ENCODE measurements around the gene STPG3. TPM values are rescaled to one million over a fixed set of nuclear protein-coding genes. Genes with fewer than 3 reads are reported as not detected.

The STPG3 gene
- total RNA-seq, 2 experiments from 2014 or later = not detected

DNA sequence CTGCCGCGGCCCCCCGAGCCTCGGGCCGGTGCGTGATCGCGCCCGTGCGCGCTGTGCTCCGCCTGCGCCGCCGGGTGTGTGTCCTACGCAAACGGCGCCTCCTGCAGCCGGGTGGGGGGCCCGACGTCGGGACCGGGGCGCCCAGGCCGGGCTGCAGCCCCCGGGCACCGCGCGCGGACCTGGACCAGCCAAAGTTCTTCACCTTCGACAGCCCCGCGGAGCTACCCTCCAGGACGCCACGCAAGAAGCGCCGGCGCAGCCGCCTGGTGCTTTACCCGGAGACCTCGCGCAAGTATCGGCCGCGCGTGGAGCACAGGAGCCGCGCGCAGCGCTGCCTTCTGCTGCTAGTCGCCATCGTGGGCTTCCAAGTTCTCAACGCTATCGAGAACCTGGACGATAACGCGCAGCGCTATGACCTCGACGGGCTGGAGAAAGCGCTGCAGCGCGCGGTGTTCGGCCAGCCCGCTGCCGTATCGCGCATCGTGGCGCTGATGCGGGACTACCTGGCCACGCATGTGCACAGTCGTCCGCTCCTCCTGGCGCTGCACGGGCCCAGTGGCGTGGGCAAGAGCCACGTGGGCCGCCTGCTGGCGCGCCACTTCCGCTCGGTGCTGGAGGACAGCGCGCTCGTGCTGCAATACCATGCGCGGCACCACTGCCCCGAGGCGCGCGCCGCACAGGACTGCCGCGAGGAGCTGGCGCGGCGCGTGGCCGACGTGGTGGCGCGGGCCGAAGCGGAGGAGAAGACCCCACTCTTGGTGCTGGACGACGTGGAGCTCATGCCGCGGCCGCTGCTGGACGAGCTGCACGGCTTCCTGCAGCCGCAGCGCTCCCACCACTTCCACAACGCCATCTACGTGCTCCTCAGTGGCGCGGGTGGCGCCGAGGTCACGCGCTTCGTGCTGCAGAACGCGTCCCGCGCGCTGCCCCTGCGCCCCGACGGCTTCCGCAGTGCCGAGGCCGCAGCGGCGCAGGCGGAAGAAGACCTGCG is 27.9 kb downstream of the STPG3 start:
- ChIA-PET CTCF (no interaction called here), POLR2A (interaction anchor here (1.2 to 1.3 kb wide), 2 partner anchors 23 to 39 kb away, joined by 3 to 4 read pairs; partner anchors contain the start of gene NELFB)
- no peak overlapping the region for H3K4me3 Mint-ChIP-seq
- DNase-seq (no peak), ATAC-seq (no peak)
- no peaks in the 10 kb centered on the region for H3K9me3 Mint-ChIP-seq
- H3K4me1 Mint-ChIP-seq (ENCODE audit: low read depth) = peaks cover 11% of the 10 kb centered on the region
- intact Hi-C loops (cut with micrococcal nuclease) = no loop called here
- no peak overlapping the region for H3K27ac Mint-ChIP-seq
- H3K36me3 Mint-ChIP-seq (ENCODE audit: low read depth) = peaks cover 3% of the 10 kb centered on the region
- peaks cover 9% of the 10 kb centered on the region for H3K27me3 Mint-ChIP-seq
- TF ChIP-seq, protein P1, sequence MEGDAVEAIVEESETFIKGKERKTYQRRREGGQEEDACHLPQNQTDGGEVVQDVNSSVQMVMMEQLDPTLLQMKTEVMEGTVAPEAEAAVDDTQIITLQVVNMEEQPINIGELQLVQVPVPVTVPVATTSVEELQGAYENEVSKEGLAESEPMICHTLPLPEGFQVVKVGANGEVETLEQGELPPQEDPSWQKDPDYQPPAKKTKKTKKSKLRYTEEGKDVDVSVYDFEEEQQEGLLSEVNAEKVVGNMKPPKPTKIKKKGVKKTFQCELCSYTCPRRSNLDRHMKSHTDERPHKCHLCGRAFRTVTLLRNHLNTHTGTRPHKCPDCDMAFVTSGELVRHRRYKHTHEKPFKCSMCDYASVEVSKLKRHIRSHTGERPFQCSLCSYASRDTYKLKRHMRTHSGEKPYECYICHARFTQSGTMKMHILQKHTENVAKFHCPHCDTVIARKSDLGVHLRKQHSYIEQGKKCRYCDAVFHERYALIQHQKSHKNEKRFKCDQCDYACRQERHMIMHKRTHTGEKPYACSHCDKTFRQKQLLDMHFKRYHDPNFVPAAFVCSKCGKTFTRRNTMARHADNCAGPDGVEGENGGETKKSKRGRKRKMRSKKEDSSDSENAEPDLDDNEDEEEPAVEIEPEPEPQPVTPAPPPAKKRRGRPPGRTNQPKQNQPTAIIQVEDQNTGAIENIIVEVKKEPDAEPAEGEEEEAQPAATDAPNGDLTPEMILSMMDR (IDR thresholded peaks at IDR 0.05) = no peak

DNA sequence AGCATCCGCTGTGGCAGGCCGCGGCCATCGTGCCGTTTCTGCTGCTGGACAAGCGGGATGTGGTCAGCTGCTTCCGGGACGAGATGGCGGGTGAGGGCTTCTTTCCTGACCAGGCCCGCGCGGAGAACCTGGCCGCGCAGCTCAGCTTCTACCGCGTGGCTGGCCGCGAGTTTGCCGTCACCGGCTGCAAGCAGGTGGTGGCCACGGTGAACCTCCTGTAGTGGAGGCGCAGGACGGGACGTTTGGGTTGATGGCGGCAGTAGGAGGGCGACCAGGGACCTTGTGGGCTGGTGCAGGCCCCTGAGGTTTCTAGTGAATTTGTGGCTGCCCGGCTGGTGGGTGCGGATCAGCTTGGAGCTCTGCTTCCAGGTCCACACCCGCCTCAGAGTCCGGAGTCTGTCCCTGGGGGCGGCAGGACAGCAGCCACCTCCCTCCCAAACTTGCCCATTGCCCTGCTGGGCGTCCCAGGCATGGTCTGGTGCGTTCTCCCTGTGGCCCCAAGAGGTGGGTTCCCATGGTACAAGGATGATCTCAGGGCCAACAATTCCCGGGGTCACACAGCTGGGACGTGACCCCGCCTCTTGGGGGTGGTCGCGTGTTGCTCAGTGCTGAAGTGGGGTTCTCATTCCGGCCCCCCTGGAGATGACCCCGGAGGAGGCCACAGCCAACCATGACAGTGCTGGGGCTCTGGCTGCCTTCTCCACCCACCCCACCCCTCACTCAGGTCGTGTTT is 28.8 kb downstream of the STPG3 start:
- DNase-seq = no peak
- H3K9me3 Mint-ChIP-seq = no peaks in the 10 kb centered on the region
- CTCF ChIA-PET = no interaction called here
- H3K27ac Mint-ChIP-seq = no peak overlapping the region
- POLR2A ChIA-PET = interaction anchor here (1.0 to 1.3 kb wide), 3 partner anchors 14 to 39 kb away, joined by 3 to 4 read pairs (median 3); partner anchors contain the start of gene NELFB
- no peaks in the 10 kb centered on the region for H3K36me3 Mint-ChIP-seq (ENCODE audit: low read depth)
- H3K4me1 Mint-ChIP-seq (ENCODE audit: low read depth) = peaks cover 11% of the 10 kb centered on the region
- intact Hi-C loops (cut with micrococcal nuclease) = no loop called here
- H3K27me3 Mint-ChIP-seq = peaks cover 9% of the 10 kb centered on the region
- TF ChIP-seq, protein P1 (IDR thresholded peaks at IDR 0.05) = no peak
- H3K4me3 Mint-ChIP-seq = no peak overlapping the region
- ATAC-seq = no peak

DNA sequence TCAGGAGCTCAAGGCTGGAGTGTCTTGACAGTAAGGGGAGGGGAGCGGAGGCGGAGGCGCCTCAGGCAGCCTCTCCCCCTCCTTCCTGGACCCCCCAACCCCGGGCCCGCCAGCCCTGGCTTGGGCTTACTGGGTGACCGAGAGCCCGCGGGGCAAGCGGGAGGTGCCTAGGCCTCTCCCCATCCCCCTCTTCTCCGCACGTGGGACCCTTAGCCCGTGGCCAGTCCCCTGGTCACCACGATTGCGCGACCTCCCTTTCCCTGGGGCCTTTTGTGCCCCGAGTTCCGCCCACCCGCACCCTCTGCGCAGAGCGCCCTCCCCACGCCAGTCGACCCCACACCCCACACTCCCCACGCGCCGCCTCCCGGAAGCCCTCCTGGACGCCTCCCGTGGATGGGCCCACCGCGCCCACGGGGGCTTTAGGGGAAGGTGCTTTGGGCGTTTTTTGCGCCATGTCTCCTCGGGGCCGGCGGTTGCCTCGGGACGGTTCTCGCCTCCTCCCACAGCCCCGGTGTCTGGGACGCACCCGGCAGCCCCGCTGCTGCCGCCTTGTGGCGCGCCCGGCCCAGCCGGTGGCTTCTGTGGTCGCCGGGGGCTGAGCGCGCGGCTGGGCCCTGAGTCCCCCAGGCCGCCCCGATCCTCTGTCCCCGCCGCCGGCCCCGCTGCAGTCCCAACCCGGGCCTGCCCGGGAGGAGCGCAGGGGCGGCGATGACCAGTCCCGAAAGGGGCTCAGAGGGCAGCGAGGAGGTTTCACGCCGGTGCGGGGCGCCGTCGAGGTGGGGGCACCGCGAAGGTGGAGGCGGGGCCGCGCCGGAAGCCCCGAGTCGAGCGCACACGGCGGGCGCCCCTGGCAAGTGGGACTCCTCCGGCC is 29.6 kb downstream of the STPG3 start:
- Mint-ChIP-seq H3K27me3 (peaks cover 9% of the 10 kb centered on the region), H3K36me3 (ENCODE audit: low read depth) (no peaks in the 10 kb centered on the region), H3K4me1 (ENCODE audit: low read depth) (peaks cover 11% of the 10 kb centered on the region), H3K27ac (no peak overlapping the region), H3K9me3 (no peaks in the 10 kb centered on the region), H3K4me3 (no peak overlapping the region)
- ChIA-PET POLR2A (interaction anchor here (1.0 to 1.3 kb wide), 3 partner anchors 13 to 40 kb away, joined by 3 to 4 read pairs (median 3); partner anchors contain the start of gene NELFB), CTCF (no interaction called here)
- intact Hi-C loops (cut with micrococcal nuclease) = no loop called here
- no peak for DNase-seq
- TF ChIP-seq, protein P1 (IDR thresholded peaks at IDR 0.05) = no peak
- no peak for ATAC-seq

DNA sequence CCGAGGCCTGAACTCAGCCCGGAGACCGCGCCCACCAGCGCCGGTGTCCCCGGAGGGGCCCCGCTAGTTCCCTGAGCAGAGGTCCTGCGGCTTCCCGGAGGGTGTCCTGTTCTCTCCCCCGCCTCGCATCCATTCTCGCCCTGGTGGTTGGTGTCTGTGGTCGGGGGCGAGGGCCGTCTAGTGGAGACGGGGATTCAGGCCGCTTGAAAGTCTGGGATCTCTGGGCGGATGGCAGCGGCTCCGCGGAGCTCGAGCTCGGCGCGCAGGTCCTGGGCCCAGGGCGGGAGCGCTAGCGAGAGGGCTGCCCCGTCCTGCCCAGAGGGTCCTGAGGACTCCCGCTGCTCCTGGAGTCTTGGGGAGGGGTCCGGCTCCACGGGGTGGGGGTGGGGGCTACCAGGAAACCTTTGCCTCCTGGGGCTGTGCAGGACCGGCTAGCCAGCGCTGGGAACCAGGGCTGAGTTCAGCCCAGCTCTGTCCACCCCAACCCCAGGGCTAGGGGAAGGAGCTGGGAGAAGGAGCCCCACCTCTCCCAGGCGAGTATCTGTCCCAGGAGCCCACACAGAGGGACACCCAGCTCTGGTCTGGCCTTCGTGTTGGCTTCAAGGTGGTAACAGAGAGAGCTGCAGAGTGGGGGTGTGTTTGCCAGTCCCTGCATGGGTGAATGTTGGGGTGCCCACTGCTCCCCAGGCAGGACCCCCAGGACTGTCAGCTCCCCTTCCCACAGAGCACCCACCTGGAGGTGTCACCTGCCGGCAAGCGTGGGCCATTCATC is 30.4 kb downstream of the STPG3 start:
- intact Hi-C loops (cut with micrococcal nuclease) = no loop called here
- H3K36me3 Mint-ChIP-seq (ENCODE audit: low read depth) = no peaks in the 10 kb centered on the region
- ChIA-PET POLR2A (interaction anchor here (1.2 kb wide), 2 partner anchors 41 to 126 kb away, joined by 3 to 4 read pairs; no protein-coding TSS in a partner anchor), CTCF (no interaction called here)
- H3K4me3 Mint-ChIP-seq = no peak overlapping the region
- H3K27me3 Mint-ChIP-seq = peaks cover 9% of the 10 kb centered on the region
- ATAC-seq (no peak), DNase-seq (no peak)
- TF ChIP-seq, protein P1 (IDR thresholded peaks at IDR 0.05) = no peak
- no peaks in the 10 kb centered on the region for H3K9me3 Mint-ChIP-seq
- H3K4me1 Mint-ChIP-seq (ENCODE audit: low read depth) = peaks cover 10% of the 10 kb centered on the region
- no peak overlapping the region for H3K27ac Mint-ChIP-seq

Data from activated CD8-positive, alpha-beta T cell treated with anti-CD3 and anti-CD28 coated beads for 36 hours (primary cell).